AG08395 (cell line): Measurements from ENCODE around the gene AHCYL2.
"Not testable (repeated sequence)": the region's sequence is repeated elsewhere in the genome, so short reads cannot be mapped to it uniquely, and the experiment has no call there.

ENCODE experiments used
- DNase-seq: peaks from one replicate; pipeline ENCODE4 v3.0.0; 2012; ENCODE audit warnings: mixed read lengths, low spot score

The AHCYL2 gene

GRCh38 chr7:129244220-129244619 is 19.4 kb downstream of the AHCYL2 start:
- no peak for DNase-seq

GRCh38 chr7:129245533-129245932 is 20.7 kb downstream of the AHCYL2 start:
- DNase-seq, result no peak

GRCh38 chr7:129247087-129247486 is 22.3 kb downstream of the AHCYL2 start:
- no peak for DNase-seq

- DNase-seq, result no peak
Measured at GRCh38 chr7:129252128-129252527, 27.3 kb downstream of the AHCYL2 start.

GRCh38 chr7:129252603-129253002 is 27.8 kb downstream of the AHCYL2 start:
- not testable (repeated sequence) for DNase-seq

GRCh38 chr7:129255800-129256199 is 31.0 kb downstream of the AHCYL2 start:
- DNase-seq, result no peak

GRCh38 chr7:129256221-129256620 is 31.4 kb downstream of the AHCYL2 start:
- no peak for DNase-seq

- no peak for DNase-seq
Measured at GRCh38 chr7:129257168-129257567, 32.3 kb downstream of the AHCYL2 start.

- DNase-seq, result no peak
Measured at GRCh38 chr7:129258649-129259389, 34.0 kb downstream of the AHCYL2 start.

- no peak for DNase-seq
Measured at GRCh38 chr7:129262324-129262723, 37.5 kb downstream of the AHCYL2 start.

- no peak for DNase-seq
Measured at GRCh38 chr7:129263168-129263567, 38.3 kb downstream of the AHCYL2 start.

- no peak for DNase-seq
Measured at GRCh38 chr7:129264534-129264933, 39.7 kb downstream of the AHCYL2 start.

- DNase-seq, result no peak
Measured at GRCh38 chr7:129265328-129265727, 40.5 kb downstream of the AHCYL2 start.

- DNase-seq, result no peak
Measured at GRCh38 chr7:129266181-129266580, 41.4 kb downstream of the AHCYL2 start.

- no peak for DNase-seq
Measured at GRCh38 chr7:129270077-129270476, 45.2 kb downstream of the AHCYL2 start.

- DNase-seq, result peak; percentile 48
Measured at GRCh38 chr7:129271500-129272355, 46.9 kb downstream of the AHCYL2 start.

- no peak for DNase-seq
Measured at GRCh38 chr7:129273936-129274335, 49.1 kb downstream of the AHCYL2 start.

GRCh38 chr7:129277629-129278028 is 52.8 kb downstream of the AHCYL2 start:
- no peak for DNase-seq

- no peak for DNase-seq
Measured at GRCh38 chr7:129278688-129279087, 53.9 kb downstream of the AHCYL2 start.

GRCh38 chr7:129279757-129280156 is 54.9 kb downstream of the AHCYL2 start:
- no peak for DNase-seq

GRCh38 chr7:129281163-129281562 is 56.3 kb downstream of the AHCYL2 start:
- DNase-seq, result no peak

- DNase-seq, result no peak
Measured at GRCh38 chr7:129282865-129283264, 58.0 kb downstream of the AHCYL2 start.

- DNase-seq, result no peak
Measured at GRCh38 chr7:129283936-129284335, 59.1 kb downstream of the AHCYL2 start.
